ENCODE data around the gene MAVS.
A peak's percentile ranks its signal among the peaks of the same experiment; 100 is the strongest.

MAVS gene

DNA sequence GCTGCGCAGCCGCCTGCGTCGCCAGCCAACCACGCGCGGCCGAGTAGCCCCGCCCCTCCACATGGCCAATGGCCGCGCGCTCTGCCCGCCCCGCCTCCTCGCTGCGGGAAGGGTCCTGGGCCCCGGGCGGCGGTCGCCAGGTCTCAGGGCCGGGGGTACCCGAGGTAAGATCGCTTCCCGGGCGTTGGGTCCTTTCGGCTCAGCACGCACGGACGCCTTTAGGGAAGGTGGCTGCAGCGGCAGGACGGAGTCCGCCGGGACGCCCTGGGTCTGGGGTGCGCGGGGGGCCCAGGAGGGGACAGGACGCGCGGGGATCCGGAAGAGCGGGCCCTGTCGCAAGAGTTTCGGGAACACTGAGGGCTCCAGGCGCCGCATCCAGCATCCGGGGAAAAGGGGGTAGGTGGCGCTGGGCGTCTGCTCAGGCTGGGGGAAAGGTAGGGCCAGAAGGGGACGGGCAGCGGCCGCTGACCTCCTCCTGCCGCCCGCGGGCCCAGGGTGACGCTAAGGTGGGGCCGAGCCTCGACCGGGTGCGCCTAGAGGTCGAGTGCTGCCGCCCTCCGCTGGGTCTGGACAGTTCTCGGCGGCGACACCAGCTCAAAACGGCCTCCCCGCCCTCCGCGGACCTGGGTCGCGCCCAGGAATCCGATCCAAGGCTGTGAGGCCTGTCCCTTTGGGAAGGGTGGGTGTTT is at the start of gene MAVS:
MAVS (plus strand) TSS at position 95 of the 689 bp plus-strand sequence. CDS start 7,791 bp downstream, outside the sequence.
- peak; percentile 69 to 85 (median 79) for DNase-seq (ENCODE audit: low read depth in 2 of 3, low spot score in 1 of 3)

DNA sequence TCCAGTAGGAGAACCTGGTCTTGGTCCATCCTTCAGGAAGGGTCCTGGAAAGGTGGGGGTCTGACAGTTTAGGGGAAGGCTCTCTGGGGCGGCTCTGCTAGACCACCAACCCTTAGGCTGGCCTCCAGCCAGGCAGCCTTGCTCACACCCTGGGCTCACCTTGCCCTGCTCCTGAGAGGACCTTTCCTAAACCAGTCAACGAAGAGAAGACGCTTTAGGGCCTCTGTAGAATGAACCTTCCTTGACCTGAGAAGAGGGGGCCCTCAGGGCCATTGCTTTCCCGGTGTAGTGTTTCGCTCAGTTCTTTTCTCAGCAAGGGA is 49.4 kb upstream of the MAVS start:
- no peak for DNase-seq (ENCODE audit: low read depth in 2 of 3, low spot score in 1 of 3)

DNA sequence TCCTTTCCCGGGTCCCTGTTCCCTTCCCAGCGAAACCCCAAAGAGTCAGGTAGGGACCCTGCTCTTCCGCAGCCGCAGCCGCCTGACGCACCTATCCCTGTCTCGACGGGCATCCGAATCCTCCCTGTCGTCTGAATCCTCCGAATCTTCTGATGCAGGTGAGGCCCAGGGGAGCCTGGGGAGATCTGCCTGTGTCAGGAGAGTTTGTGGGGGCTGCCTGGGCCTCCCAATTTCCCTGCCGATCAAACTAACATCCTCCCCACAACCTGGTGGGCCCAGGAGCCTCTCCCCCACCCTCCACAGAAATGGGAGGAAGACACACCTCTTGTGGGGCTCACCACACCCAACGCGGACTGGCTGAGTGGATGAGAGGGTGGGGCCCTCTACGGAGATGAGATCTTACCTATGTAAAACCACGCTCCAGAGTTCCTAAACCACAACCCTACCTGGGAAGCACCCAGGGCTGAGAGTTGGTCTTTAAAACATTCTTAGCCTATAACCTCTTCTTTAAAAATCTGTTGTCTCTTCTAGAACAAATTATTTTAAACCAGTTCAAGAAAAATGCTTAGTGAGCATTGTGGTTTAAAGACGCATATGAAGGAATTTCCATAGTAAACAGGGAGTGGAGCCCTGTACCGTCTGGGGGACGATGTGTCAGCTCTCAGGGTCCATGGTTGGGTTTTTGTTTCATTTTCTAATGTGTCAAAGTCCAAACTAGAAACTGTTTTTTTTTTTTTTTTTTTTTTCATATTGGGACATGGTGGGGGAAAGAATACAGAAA is 48.9 kb upstream of the MAVS start:
- no peak for DNase-seq (ENCODE audit: low read depth in 2 of 3, low spot score in 1 of 3)

DNA sequence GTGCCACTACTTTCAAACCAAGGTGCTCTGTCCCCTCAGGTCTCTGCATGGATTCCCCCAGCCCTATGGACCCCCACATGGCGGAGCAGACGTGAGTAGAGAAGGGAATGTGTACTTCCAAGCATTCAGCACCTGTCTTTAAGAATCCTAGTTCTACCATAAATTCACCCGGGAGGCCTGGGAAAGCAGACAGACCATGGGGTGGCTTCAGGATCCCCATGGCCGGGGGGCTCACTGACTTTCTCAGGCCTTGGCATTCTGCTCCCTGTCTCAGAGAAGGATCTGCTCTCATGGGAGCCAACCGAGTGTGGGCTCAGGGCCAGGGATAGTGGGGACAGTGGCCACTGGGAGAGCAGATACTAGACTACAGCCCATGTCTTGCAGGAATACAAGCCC is 48.3 kb upstream of the MAVS start:
- no peak for DNase-seq (ENCODE audit: low read depth in 2 of 3, low spot score in 1 of 3)

DNA sequence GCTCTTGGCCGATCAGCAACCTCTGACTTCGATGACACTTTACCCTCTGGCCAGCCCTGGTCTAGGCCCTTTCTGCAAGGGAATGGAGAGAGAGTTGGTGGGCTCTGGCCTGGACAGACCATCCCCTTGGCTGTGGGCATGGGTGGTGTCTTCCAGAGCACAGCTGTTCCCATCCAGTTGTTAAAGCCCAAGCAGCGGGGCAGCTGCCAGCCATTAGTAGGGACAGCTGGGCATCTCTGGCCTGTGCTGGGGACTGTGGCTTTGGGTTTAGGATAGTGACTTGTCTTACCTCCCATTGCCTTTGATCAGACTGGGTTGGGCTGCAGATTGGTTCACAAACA is 47.8 kb upstream of the MAVS start:
- no peak for DNase-seq (ENCODE audit: low read depth in 2 of 3, low spot score in 1 of 3)

DNA sequence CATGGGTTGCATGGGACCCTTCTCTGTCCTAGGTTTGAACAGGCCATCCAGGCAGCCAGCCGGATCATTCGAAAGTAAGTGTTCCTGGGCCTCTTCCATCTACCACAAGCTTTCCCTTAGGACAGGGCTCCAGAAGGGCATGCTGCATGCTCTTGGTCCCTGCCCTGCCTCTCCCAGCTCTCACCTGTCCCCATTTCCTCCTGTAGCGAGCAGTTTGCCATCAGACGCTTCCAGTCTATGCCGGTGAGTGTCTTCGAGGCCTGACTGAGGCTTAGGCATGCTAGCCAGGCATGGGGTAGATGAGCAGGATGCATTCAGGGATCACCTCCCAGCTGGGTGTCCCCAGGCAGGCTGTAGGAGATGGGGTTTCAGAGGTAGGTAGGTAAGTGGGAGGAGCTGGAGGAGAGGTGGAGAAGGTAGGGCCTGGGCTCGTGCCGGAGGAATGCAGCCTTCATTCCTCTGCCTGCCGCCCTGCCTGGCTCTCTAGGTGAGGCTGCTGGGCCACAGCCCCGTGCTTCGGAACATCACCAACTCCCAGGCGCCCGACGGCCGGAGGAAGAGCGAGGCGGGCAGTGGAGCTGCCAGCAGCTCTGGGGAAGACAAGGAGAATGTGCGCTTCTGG is 46.3 kb upstream of the MAVS start:
- DNase-seq (ENCODE audit: low read depth in 2 of 3, low spot score in 1 of 3), result no peak

DNA sequence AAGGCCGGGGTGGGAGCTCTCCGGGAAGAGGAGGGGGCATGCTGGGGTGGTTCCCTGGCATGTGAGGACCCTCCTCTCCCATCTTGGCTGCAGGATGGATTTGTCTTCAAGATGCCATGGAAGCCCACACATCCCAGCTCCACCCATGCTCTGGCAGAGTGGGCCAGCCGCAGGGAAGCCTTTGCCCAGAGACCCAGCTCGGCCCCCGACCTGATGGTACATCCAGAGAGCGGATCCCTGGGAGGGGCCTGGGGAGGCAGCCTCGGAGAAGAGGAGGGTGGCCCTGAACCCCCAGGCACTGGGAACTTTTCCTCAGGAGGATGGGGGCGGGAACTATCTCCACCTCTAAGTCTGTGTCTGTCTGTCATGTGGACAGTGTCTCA is 45.8 kb upstream of the MAVS start:
- no peak for DNase-seq (ENCODE audit: low read depth in 2 of 3, low spot score in 1 of 3)

DNA sequence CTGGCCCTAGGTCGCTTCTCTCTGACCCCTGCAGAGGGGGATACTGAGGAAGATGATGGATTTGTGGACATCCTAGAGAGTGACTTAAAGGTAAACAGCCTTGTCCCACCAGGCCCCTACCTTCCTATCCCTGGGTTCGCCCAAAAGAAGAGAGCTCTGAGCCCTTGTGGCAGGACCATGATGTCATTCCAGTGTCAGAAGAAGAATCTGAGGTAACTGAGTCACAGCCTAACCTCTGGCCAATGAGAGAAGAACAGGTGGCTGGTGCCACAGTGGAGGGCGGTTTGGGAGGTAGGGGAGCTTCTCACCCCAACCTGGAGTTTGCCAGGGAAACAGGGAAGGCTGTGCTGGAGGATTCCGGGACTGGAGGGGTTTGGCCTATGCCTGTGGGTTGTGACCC is 45.3 kb upstream of the MAVS start:
- DNase-seq (ENCODE audit: low read depth in 2 of 3, low spot score in 1 of 3), result no peak

DNA sequence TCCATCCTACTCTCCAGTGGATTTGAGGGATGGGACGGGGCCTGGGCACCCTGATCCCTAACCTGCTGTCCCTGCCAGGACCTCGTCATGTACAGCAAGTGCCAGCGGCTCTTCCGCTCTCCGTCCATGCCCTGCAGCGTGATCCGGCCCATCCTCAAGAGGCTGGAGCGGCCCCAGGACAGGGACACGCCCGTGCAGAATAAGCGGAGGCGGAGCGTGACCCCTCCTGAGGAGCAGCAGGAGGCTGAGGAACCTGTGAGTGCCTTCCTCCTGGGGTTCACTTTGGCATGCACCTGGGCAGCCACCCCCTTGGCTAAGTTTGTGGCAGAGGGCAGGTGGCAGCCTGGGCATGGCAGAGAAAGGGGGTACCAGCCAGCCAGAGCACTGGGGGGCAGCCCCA is 44.8 kb upstream of the MAVS start:
- no peak for DNase-seq (ENCODE audit: low read depth in 2 of 3, low spot score in 1 of 3)

DNA sequence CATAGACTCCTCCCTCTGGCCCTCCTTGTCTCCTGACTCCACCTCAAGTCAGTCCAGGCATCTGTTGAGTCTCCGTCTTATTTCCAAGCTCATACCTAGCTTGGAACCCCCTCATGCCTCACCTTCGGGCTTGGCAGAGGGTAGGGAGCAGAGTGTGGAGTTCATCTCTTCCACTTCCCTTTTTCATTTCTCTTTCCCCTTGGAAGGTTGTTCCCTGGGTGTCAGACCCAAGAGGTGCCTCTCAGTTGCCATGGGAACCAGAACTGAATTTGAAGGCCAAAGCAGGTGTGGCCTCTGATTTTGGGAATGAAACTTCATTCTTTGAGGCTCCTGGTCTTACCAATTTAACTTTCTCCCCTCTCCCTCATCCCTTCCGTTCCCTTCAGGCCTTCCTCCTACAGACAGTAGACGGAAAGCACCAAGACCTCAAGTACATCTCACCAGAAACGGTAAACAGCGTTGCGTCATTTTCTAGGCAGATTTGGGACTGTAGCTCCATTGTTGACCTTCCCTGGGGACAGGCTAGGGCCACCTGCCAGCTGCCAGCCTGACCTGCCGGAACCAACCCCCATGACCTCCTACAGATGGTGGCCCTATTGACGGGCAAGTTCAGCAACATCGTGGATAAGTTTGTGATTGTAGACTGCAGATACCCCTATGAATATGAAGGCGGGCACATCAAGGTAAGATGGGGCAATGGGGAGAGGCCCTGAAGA is 44.0 kb upstream of the MAVS start:
- DNase-seq (ENCODE audit: low read depth in 2 of 3, low spot score in 1 of 3), result no peak

DNA sequence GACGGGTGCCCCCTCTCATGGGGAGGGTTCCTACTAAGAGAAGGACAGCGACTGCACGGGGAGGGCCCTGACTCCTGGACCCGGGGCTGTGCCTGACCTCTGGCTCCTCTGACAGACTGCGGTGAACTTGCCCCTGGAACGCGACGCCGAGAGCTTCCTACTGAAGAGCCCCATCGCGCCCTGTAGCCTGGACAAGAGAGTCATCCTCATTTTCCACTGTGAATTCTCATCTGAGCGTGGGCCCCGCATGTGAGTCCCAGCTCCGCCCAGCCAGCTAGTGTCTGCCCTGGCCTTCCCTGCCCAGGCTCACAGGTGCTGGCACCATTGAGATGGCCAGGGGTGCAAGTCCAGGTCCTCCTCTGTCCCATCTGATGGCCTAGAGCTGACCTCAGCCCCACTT is 43.3 kb upstream of the MAVS start:
- DNase-seq (ENCODE audit: low read depth in 2 of 3, low spot score in 1 of 3), result no peak

DNA sequence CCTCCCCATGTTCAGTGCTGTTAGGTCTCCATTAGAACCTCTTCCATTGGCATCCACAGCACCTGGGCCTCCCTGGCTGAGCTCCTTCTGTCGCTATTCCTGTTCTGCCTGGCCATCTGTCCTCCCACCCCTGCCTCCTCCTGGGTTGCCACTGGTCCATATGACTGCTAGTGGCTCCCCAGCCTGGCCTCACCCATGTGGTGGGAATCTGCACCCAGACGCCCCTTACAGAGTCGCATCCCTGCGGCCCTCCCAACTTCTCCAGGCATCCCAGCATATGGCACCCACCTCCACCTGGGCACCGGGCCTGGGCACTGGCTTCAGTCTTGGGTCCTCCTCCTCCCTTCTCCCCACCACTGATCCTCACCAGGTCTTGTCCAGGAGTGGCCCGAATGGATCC is 42.8 kb upstream of the MAVS start:
- DNase-seq (ENCODE audit: low read depth in 2 of 3, low spot score in 1 of 3), result no peak

DNA sequence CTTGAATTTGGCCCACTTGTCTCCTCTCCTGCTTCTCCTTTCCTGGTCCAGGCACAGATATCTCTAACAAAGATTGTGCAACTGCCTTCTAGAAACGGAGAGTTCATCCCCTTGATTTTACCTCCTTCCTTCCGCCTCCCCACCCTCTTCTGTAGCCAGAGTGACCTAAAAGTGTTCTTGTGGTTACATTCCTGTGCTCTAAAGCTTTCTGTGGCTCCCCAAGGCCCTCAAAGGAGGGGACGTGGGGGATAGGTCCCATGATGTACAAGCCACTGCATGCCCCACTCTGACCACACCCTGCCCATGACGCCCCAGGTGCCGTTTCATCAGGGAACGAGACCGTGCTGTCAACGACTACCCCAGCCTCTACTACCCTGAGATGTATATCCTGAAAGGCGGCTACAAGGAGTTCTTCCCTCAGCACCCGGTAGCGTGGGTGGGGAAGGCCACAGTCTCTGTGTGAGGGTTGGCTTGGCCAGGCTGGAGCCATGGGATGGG is 42.3 kb upstream of the MAVS start:
- DNase-seq (ENCODE audit: low read depth in 2 of 3, low spot score in 1 of 3), result no peak

DNA sequence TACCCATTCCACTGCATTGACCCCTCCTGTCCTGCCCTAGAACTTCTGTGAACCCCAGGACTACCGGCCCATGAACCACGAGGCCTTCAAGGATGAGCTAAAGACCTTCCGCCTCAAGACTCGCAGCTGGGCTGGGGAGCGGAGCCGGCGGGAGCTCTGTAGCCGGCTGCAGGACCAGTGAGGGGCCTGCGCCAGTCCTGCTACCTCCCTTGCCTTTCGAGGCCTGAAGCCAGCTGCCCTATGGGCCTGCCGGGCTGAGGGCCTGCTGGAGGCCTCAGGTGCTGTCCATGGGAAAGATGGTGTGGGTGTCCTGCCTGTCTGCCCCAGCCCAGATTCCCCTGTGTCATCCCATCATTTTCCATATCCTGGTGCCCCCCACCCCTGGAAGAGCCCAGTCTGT is 41.9 kb upstream of the MAVS start:
- DNase-seq (ENCODE audit: low read depth in 2 of 3, low spot score in 1 of 3), result no peak

DNA sequence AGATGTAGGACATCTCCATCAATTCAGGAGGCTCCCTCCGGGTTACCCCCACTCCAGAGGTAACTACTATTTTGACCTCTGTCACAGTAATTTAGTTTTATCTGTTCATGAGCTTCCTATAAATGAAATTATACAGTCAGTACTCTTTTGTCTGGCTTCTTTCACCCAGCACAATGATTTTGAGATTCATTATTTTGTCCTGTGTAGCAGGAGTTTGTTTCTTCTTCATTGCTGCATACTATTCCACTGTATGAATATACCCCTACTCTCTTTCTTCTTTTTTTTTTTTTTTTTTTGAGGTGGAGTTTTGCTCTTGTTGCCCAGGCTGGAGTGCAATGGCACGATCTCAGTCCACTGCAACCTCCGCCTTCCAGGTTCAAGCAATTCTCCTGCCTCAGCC is 38.1 kb upstream of the MAVS start:
- DNase-seq (ENCODE audit: low read depth in 2 of 3, low spot score in 1 of 3), result no peak

DNA sequence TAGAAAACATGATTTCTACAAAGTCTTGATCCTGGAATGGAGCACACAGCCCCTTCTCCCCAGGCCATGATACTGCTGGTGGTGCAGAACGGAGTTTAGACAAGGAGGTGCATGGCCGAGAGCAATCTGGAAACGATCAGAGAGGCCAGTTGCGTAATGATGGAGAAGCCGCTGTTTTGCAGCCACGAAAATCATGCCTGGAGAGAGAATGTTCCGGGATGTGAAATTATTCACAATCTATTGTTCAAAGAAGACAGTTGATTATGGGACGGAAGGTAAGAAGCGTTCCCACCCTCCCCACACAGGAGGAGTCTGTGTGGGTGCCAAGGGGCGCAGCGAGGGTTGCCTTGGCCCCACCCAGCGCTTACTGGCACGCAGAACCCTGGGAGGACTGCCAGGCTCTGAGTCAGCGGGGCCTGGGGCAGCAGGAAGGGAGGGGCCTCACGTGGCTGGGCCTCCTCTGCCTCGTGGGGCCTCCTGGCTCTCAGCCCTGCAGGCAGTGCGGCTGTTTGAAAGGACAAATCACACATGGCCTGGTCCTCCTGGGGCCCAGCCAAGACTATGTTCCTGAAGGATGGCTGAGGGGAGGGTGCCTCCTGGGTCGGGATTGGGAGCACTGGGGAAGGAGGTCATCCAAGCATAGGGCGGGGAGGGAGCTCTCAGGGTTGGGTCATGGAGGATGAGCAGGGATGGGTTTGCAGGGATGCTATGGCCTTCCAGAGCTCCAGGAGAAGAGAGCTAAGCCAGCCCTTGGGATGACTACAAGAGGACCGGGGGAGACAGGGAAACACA is 35.0 kb upstream of the MAVS start:
- peak; percentile 81 to 88 (median 88) for DNase-seq (ENCODE audit: low read depth in 2 of 3, low spot score in 1 of 3)

DNA sequence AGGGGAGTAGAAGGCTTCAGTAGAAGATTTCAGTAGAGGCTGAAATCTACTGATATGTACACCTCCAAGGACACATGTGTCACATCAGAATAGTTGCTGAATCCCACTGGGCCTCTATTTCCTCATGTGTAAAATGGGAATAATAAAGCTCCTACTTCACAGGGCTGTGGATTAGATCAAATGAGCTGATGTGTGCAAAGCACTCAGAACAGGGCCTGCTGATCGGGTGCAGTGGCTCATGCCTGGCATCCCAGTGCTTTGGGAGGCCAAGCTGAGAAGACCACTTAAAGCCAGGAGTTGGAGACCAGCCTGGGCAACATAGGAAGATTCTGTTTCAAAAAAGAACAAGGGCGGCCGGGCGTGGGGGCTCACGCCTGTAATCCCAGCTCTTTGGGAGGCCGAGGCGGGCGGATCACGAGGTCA is 34.4 kb upstream of the MAVS start:
- no peak for DNase-seq (ENCODE audit: low read depth in 2 of 3, low spot score in 1 of 3)

DNA sequence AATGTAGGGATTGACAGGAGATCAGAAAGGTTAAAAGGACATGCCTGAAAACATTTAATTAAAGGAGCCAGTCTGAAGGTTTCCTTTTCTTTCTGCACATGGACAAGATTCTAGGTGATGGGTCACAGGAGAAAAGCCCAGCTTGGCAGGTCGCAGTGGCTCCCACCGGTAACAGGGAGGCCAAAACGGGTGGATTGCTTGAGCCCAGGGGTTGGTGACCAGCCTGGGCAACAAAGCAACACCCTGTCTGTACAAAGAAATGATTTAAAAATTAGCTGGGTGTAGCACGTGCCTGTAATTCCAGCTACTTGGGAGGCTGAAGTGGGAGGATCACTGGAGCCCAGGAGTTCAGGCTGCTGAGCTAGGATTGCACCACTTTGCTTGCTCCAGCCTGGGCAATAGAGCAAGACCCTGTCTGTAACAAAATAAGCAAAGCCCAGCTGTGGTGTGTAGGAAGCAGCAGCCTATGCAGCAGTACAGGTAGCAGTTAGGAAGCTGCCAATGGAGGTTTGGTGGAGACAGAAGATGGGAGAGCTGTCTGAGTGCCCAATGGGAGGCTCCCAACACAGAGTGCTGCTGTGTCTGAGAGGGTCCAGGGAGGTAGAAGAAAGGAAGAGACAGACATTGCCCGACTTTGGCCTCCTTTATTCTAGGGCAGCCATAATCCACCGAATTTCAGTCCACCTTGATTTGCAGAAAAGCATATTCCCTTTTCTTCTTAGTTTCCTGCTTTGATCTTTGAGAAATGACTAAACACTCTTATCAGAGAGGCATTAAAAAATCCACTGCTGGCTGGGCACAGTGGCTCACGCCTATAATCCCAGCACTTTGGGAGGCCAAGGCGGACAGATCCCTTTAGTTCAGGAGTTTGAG is 33.4 kb upstream of the MAVS start:
- no peak for DNase-seq (ENCODE audit: low read depth in 2 of 3, low spot score in 1 of 3)

DNA sequence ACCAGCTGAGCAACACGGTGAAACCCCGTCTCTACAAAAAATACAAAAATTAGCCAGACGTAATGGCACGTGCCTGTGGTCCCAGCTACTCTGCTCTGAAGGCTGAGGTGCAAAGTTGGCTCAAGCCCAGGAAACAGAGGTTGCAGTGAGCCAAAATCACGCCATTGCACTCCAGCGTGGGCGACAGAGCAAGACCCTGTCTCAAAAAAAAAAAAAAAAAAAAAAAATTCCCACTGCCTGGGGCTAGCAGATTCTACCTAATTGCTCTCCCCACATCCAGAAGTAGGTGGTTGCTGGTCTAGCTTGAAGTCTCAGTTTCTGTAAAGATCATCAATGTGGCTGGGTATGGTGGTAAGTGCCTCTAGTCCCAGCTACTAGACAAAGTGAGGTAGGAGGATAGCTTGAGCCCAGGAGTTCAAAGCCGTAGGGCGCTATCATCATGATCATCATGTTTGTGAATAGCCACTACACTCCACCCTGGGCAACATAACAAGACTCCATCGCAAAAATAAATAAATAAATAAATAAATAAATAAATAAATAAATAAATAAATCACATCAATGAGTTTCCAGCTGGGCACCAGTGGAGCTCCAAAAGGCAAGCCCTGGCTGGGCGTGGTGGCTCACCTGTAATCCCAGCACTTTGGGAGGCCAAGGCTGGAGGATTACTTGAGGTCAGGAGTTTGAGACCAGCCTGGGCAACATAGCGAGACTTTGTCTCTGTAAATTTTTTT is 32.6 kb upstream of the MAVS start:
- DNase-seq (ENCODE audit: low read depth in 2 of 3, low spot score in 1 of 3), result no peak
